Parathyroid adenoma (tissue), 2 donors: Measurements from ENCODE around the gene MYEOV.

Experiments used
- H2AFZ ChIP-seq: fragments of 300-600 bp; sonication (generic); one replicate; pipeline ENCODE4 v1.7.0; 2017; ENCODE audit warnings: antibody characterized with exemption, mild to moderate bottlenecking
- H3K27ac ChIP-seq: fragments of 300-600 bp; sonication (generic); one replicate; pipeline ENCODE4 v1.7.0; 2017
- H3K27me3 ChIP-seq: fragments of 300-600 bp; sonication (generic); one replicate; pipeline ENCODE4 v1.7.0; 2017; ENCODE audit warnings: low read length; ENCODE audit not compliant: control insufficient read depth, insufficient read depth
- H3K36me3 ChIP-seq: fragments of 300-600 bp; sonication (generic); one replicate; pipeline ENCODE4 v1.7.0; 2017; ENCODE audit warnings: low read length; ENCODE audit not compliant: control insufficient read depth, insufficient read depth
- H3K4me1 ChIP-seq: fragments of 300-600 bp; sonication (generic); one replicate; pipeline ENCODE4 v1.7.0; 2017; ENCODE audit warnings: control low read depth
- H3K4me2 ChIP-seq: fragments of 300-600 bp; sonication (generic); one replicate; pipeline ENCODE4 v1.7.0; 2017; ENCODE audit warnings: low read length
- H3K4me3 ChIP-seq: fragments of 300-600 bp; sonication (generic); one replicate; pipeline ENCODE4 v1.7.0; 2017; ENCODE audit warnings: low read depth, low read length
- H3K79me2 ChIP-seq: fragments of 300-600 bp; sonication (generic); one replicate; pipeline ENCODE4 v1.7.0; 2017; ENCODE audit warnings: control low read depth
- H3K9ac ChIP-seq: fragments of 300-600 bp; sonication (generic); one replicate; pipeline ENCODE4 v1.7.0; 2017; ENCODE audit warnings: mild to moderate bottlenecking
- H3K9me3 ChIP-seq: fragments of 300-600 bp; sonication (generic); one replicate; pipeline ENCODE4 v1.7.0; 2017; ENCODE audit warnings: low read length; ENCODE audit not compliant: control insufficient read depth
- CTCF ChIP-seq: fragments of 300-600 bp; sonication (generic); IDR thresholded peaks from one replicate; pipeline ENCODE4 v1.7.0; 2017; ENCODE audit warnings: antibody characterized with exemption, mild to moderate bottlenecking
- donor health status: primary hyperparathyroidism.

Gene MYEOV

GRCh38 chr11:69277074-69277809, 16.7 kb upstream of the MYEOV start:
- H3K9me3 ChIP-seq = no peaks in the 10 kb centered on the region
- no peak overlapping the region for H3K27ac ChIP-seq
- H3K4me1 ChIP-seq = no peaks in the 10 kb centered on the region
- H3K27me3 ChIP-seq = no peaks in the 10 kb centered on the region
- H3K36me3 ChIP-seq = no peaks in the 10 kb centered on the region
- no peak overlapping the region for H3K4me3 ChIP-seq
- no peak overlapping the region for H2AFZ ChIP-seq
- H3K4me2 ChIP-seq = no peak overlapping the region
- H3K79me2 ChIP-seq = no peaks in the 10 kb centered on the region
- H3K9ac ChIP-seq = no peak overlapping the region
- no peak for TF ChIP-seq CTCF

- H3K27me3 ChIP-seq = no peaks in the 10 kb centered on the region
- H3K79me2 ChIP-seq = no peaks in the 10 kb centered on the region
- H3K4me3 ChIP-seq = no peak overlapping the region
- no peaks in the 10 kb centered on the region for H3K9me3 ChIP-seq
- H3K27ac ChIP-seq = no peak overlapping the region
- H3K36me3 ChIP-seq = no peaks in the 10 kb centered on the region
- no peak overlapping the region for H2AFZ ChIP-seq
- H3K4me1 ChIP-seq = no peaks in the 10 kb centered on the region
- H3K4me2 ChIP-seq = no peak overlapping the region
- TF ChIP-seq CTCF = no peak
- H3K9ac ChIP-seq = no peak overlapping the region
Observed at GRCh38 chr11:69278091-69278867, 15.7 kb upstream of the MYEOV start.

GRCh38 chr11:69280451-69280850, 13.5 kb upstream of the MYEOV start:
- Histone ChIP-seq H3K4me1 (no peaks in the 10 kb centered on the region), H3K9me3 (no peaks in the 10 kb centered on the region), H3K4me2 (no peak overlapping the region), H2AFZ (no peak overlapping the region), H3K36me3 (no peaks in the 10 kb centered on the region), H3K9ac (no peak overlapping the region), H3K79me2 (no peaks in the 10 kb centered on the region), H3K27ac (no peak overlapping the region), H3K4me3 (no peak overlapping the region), H3K27me3 (no peaks in the 10 kb centered on the region)
- TF ChIP-seq CTCF = no peak

GRCh38 chr11:69280994-69281393, 13.0 kb upstream of the MYEOV start:
- no peak for TF ChIP-seq CTCF
- Histone ChIP-seq H3K9ac (no peak overlapping the region), H3K36me3 (no peaks in the 10 kb centered on the region), H3K4me3 (no peak overlapping the region), H3K4me2 (no peak overlapping the region), H3K27ac (no peak overlapping the region), H3K4me1 (no peaks in the 10 kb centered on the region), H2AFZ (no peak overlapping the region), H3K9me3 (no peaks in the 10 kb centered on the region), H3K27me3 (no peaks in the 10 kb centered on the region), H3K79me2 (no peaks in the 10 kb centered on the region)
